ENCODE measurements around the gene IKZF2. TPM values are rescaled to one million over a fixed set of nuclear protein-coding genes. Genes with fewer than 3 reads are reported as not detected.

IKZF2 gene
- total and polyA plus RNA-seq, 7 donors: 0.29 to 11.6 (median 3.2) TPM

DNA sequence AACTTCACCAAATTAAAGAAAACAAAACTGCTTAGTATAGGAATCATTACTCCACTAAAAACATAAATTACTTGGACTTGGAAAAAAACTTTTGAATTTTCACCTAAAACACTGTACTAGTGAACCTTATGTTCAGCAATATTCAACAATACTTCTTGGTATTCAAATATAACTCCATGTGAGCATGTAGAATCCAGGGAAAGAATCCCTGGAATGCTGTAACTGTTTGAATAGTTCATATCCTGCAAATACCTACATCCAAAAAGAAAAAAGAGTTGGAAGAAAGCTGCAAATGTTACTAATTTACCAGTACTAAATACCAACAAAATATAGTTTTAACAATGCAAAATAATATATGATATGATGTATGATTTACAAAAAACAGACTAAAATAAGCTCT, 65.4 kb downstream of the IKZF2 start:
- ATAC-seq (no peak), DNase-seq (no peak)
- H3K9me3 ChIP-seq: no peaks in the 10 kb centered on the region
- H3K4me1 ChIP-seq: peaks cover 19% of the 10 kb centered on the region
- H3K27ac ChIP-seq: no peak overlapping the region
- H3K27me3 ChIP-seq (ENCODE audit: insufficient read depth in 3 of 3, low read length in 2 of 3): no peaks in the 10 kb centered on the region
- no peaks in the 10 kb centered on the region for H3K36me3 ChIP-seq (ENCODE audit: insufficient read depth in 1 of 2, low read depth in 1 of 2)
- intact Hi-C loops (cut with DNase I): no loop called here
- TF ChIP-seq, protein P1, sequence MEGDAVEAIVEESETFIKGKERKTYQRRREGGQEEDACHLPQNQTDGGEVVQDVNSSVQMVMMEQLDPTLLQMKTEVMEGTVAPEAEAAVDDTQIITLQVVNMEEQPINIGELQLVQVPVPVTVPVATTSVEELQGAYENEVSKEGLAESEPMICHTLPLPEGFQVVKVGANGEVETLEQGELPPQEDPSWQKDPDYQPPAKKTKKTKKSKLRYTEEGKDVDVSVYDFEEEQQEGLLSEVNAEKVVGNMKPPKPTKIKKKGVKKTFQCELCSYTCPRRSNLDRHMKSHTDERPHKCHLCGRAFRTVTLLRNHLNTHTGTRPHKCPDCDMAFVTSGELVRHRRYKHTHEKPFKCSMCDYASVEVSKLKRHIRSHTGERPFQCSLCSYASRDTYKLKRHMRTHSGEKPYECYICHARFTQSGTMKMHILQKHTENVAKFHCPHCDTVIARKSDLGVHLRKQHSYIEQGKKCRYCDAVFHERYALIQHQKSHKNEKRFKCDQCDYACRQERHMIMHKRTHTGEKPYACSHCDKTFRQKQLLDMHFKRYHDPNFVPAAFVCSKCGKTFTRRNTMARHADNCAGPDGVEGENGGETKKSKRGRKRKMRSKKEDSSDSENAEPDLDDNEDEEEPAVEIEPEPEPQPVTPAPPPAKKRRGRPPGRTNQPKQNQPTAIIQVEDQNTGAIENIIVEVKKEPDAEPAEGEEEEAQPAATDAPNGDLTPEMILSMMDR (IDR thresholded peaks at IDR 0.05): no peak
- no peak overlapping the region for H3K4me3 ChIP-seq

DNA sequence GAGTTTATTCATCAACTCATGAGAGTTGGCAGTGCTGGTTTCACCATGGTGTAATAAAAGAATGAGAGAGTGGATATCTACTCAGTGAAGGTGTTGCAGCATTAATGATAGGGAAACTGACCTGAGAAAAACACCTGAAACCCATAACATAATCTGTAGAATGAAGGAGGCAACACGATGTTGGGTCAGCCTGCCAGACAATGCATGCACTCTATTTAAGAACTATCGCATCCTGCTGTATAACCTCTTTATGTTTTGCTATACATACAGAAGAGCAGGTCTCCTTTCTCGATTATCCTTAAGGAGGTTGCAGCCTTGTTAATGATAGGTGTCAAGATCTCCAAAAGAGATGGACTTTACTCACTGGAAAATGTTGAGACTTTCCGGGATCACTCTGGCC, 65.9 kb downstream of the IKZF2 start:
- Histone ChIP-seq H3K4me1 (peaks cover 19% of the 10 kb centered on the region), H3K9me3 (no peaks in the 10 kb centered on the region), H3K36me3 (ENCODE audit: insufficient read depth in 1 of 2, low read depth in 1 of 2) (no peaks in the 10 kb centered on the region), H3K4me3 (no peak overlapping the region), H3K27me3 (ENCODE audit: insufficient read depth in 3 of 3, low read length in 2 of 3) (no peaks in the 10 kb centered on the region), H3K27ac (no peak overlapping the region)
- intact Hi-C loops (cut with DNase I): no loop called here
- ATAC-seq (no peak), DNase-seq (no peak)
- 43 to 62% (median 49%) methylated on average over 4 of the region's 4 CpGs for WGBS, 3 donors
- TF ChIP-seq, protein P1 (IDR thresholded peaks at IDR 0.05): no peak

DNA sequence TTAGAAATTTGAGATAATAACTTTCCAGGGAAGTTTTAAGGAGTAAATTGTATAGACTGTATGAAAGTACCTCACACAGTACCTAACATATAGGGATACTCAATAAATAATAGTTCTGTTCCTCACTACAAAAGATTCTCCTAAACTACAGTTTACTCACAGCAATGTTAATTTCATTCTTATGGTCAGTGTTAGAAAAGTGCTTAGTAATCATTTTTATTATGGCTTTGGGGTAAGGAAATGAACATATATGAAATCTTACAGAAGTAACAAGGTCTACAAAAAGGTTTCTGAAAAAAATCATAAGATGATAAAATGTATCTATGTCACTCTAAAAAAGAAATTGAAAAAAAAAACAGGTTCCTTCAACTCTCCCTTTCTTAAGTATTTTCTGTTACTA, 67.2 kb downstream of the IKZF2 start:
- Histone ChIP-seq H3K36me3 (ENCODE audit: insufficient read depth in 1 of 2, low read depth in 1 of 2) (no peaks in the 10 kb centered on the region), H3K9me3 (no peaks in the 10 kb centered on the region), H3K27me3 (ENCODE audit: insufficient read depth in 3 of 3, low read length in 2 of 3) (no peaks in the 10 kb centered on the region), H3K4me1 (peaks cover 19% of the 10 kb centered on the region), H3K27ac (no peak overlapping the region), H3K4me3 (no peak overlapping the region)
- DNase-seq (no peak), ATAC-seq (no peak)
- intact Hi-C loops (cut with DNase I): no loop called here
- TF ChIP-seq, protein P1 (IDR thresholded peaks at IDR 0.05): no peak

DNA sequence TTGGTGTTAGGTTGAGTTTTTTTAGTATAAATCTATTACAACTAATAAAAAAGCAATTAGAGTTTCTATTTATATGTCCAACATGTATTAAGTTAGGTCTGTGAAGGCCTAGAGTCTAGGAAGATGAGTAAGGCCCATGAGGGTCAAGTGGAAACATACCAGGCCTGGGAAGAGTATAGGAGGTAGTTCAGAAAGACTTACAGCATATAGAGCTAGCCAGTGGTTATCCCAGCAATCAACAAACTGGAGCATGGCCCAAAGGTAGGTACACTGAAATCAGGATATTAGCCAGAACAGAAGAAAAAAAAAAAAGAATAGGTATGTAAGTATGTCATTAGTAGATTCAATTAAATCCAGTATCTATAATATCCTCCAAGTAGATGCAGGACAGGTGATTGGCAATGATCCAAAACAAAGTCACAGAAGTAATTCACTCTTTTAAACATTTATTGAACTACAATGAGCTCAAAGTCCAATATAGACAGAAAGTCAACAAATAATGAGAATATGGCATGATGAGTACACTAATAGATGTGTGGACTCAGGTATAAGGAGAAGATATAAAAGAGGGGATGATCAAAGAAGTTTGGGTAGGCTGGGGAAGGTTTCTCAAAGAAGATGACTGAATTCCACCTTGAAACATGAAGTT, 70.3 kb downstream of the IKZF2 start:
- ATAC-seq (no peak), DNase-seq (no peak)
- intact Hi-C loops (cut with DNase I): no loop called here
- TF ChIP-seq, protein P1 (IDR thresholded peaks at IDR 0.05): no peak
- peaks cover 8% of the 10 kb centered on the region for H3K4me1 ChIP-seq
- H3K27me3 ChIP-seq (ENCODE audit: insufficient read depth in 3 of 3, low read length in 2 of 3): no peaks in the 10 kb centered on the region
- no peak overlapping the region for H3K4me3 ChIP-seq
- no peaks in the 10 kb centered on the region for H3K36me3 ChIP-seq (ENCODE audit: insufficient read depth in 1 of 2, low read depth in 1 of 2)
- H3K9me3 ChIP-seq: no peaks in the 10 kb centered on the region
- H3K27ac ChIP-seq: no peak overlapping the region

DNA sequence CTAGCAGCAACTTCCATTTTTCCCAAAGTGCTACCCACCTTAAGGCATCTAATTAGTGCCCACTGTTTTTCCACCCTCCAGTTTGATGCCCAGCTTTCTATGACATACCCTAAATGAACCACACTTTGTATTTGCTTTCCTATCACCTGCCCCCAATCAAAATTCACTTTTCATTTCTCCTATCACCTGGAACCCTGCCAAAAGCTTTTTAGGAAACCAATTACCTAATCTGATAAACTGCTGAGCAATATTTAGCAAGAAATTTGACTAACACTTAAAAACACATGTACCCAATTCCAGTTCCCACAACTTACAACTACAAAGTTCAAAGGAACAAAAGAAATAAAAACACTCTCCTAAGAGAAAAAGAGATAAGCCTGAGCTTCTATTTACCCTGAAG, 71.7 kb downstream of the IKZF2 start:
- Histone ChIP-seq H3K9me3 (no peaks in the 10 kb centered on the region), H3K4me3 (no peak overlapping the region), H3K27me3 (ENCODE audit: insufficient read depth in 3 of 3, low read length in 2 of 3) (no peaks in the 10 kb centered on the region), H3K4me1 (no peaks in the 10 kb centered on the region), H3K36me3 (ENCODE audit: insufficient read depth in 1 of 2, low read depth in 1 of 2) (no peaks in the 10 kb centered on the region), H3K27ac (no peak overlapping the region)
- no peak for DNase-seq
- ATAC-seq: no peak
- intact Hi-C loops (cut with DNase I): loop anchor here in 1 of 2 donors (10.0 kb wide), 1 partner anchor 305 kb away; no protein-coding TSS in a partner anchor
- TF ChIP-seq, protein P1 (IDR thresholded peaks at IDR 0.05): no peak

All from psoas muscle (tissue), 8 donors.